Activated T-cell treated with anti-CD3 and anti-CD28 coated beads, Interleukin-2, amount 50 U/mL, for 72 hours (primary cell): ENCODE measurements around the gene RBBP5. TPM values are rescaled to one million over a fixed set of nuclear protein-coding genes. Genes with fewer than 3 reads are reported as not detected.
"Not testable (repeated sequence)": the region's sequence is repeated elsewhere in the genome, so short reads cannot be mapped to it uniquely, and the experiment has no call there.

Experiments used
- ATAC-seq, 2 donors: fragments of 150-1000 bp; cut with Tn5 transposase; replicated peaks in 1 of 2; 2 replicates each; pipeline ENCODE4 v1.10.0; 2021; ENCODE audit warnings: moderate library complexity in 2 of 2, mild to moderate bottlenecking in 1 of 2
- DNase-seq, 2 donors: peaks; one replicate each; pipeline ENCODE4 v3.0.0; 2021 to 2022; ENCODE audit warnings: mixed read lengths in 1 of 2
- H3K27ac Mint-ChIP-seq: one replicate; pipeline ENCODE4 v1.8.0; 2022; ENCODE audit warnings: mild to moderate bottlenecking, moderate library complexity, mixed read lengths
- H3K27me3 Mint-ChIP-seq: one replicate; pipeline ENCODE4 v1.8.0; 2022; ENCODE audit warnings: low read depth, mixed read lengths
- H3K36me3 Mint-ChIP-seq, 2 donors: one replicate each; pipeline ENCODE4 v1.8.0; 2022; ENCODE audit warnings: mixed read lengths in 2 of 2, mild to moderate bottlenecking in 1 of 2; ENCODE audit not compliant: insufficient read depth in 2 of 2
- H3K4me1 Mint-ChIP-seq: one replicate; pipeline ENCODE4 v1.8.0; 2022; ENCODE audit warnings: low read depth, mixed read lengths
- H3K4me3 Mint-ChIP-seq, 2 donors: one replicate each; pipeline ENCODE4 v1.8.0; 2022; ENCODE audit warnings: mild to moderate bottlenecking in 2 of 2, mixed read lengths in 2 of 2, moderate library complexity in 2 of 2
- H3K9me3 Mint-ChIP-seq, 2 donors: one replicate each; pipeline ENCODE4 v1.8.0; 2022; ENCODE audit warnings: mixed read lengths in 2 of 2
- total RNA-seq, 2 donors: library from RNA; stranded (reverse); gene quantifications; one replicate each; pipeline ENCODE4 v1.2.3, GENCODE V29; 2022

RBBP5 gene
- total RNA-seq: 10 to 100 TPM; 19.9 to 28.4 TPM

DNA sequence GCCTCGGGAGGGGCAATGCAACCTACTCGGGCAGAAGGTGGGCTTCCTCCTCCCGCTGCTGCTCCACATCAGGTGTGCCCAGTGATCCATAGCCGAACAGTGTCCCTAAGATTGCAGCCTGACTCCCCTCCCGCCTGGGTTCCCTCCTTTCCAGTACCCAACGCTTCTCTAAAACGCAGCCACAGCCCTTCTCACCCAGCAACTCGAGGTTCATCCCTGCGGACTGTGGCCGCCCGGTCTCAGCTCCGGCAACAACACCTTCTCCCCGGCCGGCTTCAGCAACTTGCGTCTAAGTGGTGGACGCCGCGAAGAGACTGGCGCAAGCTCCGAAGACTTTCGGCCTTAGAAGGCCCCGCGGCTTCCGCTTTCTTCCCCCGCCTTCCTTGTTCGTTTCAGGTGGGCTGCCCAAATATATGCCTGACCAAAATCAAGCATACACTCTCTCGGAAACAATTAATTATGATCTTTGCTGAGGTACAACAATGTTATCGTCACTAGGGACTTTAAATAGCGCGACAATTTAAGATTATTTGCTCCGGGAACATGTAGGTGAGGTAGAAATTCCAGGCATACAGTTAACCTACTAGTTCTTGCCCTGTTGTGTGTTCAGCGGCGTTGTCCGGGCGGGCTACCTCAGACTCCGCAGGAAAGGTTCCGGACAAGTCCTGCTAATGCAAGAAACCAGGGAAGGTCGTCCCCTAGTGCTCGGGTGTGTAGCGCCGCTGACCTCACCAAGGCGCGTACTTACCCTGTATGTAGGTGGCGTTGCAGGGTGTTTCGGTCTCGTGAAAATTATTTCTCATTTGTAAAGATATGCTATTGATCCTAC, at the start of gene RBBP5:
TSS of gene RBBP5 (minus strand) at position 319 of the 829 bp plus-strand sequence. CDS start at position 214, 105 bp downstream.
- H3K4me3 Mint-ChIP-seq: peak within 1 kb of the TSS; percentile 94
- DNase-seq (peak; percentile 94 to 96), ATAC-seq (peak; percentile 98 to 99)
- H3K27ac Mint-ChIP-seq: peak within 1 kb of the TSS; percentile 100
- H3K9me3 Mint-ChIP-seq: no peaks in the 10 kb centered on the region
- no peaks in the 10 kb centered on the region for H3K27me3 Mint-ChIP-seq
- H3K4me1 Mint-ChIP-seq: peaks cover 35% of the 10 kb centered on the region
- H3K36me3 Mint-ChIP-seq: peaks cover 1 to 10% of the 10 kb centered on the region in 2 donors

DNA sequence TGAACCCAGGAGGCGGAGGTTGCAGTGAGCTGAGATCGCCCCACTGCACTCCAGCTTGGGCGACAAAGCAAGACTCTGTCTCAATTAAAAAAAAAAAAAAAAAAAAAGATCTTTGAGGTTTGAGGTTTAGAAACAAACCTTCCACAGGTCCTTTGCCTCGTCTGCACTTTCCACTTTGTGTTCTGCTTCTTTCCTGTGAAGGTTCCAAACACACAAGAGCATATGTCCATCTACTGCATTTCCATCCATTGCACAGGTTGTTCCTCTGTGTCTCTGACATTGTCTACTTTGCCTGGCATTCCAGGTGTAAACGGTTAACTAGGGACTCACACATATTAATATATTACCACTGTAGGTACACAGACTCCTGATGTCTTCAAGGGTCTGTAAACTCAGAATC, 49.6 kb upstream of the RBBP5 start:
- Mint-ChIP-seq H3K27me3 (no peaks in the 10 kb centered on the region), H3K4me3 (peak overlapping the region in 1 of 2 donors; percentile 60), H3K27ac (peak overlapping the region; percentile 6), H3K9me3 (no peaks in the 10 kb centered on the region), H3K36me3 (peaks cover 4 to 20% of the 10 kb centered on the region in 2 donors), H3K4me1 (peaks cover 41% of the 10 kb centered on the region)
- DNase-seq: peak in 1 of 2 donors; percentile 12
- peak in 1 of 2 donors; percentile 59 for ATAC-seq

- H3K27me3 Mint-ChIP-seq: no peaks in the 10 kb centered on the region
- DNase-seq: no peak
- peak overlapping the region; percentile 48 for H3K27ac Mint-ChIP-seq
- H3K4me1 Mint-ChIP-seq: peaks cover 41% of the 10 kb centered on the region
- no peak for ATAC-seq
- peaks cover 4 to 21% of the 10 kb centered on the region in 2 donors for H3K36me3 Mint-ChIP-seq
- H3K4me3 Mint-ChIP-seq: peak overlapping the region in 1 of 2 donors; percentile 60
- no peaks in the 10 kb centered on the region for H3K9me3 Mint-ChIP-seq
Measured at GRCh38 chr1:205170532-205171269, 48.9 kb upstream of the RBBP5 start.

DNA sequence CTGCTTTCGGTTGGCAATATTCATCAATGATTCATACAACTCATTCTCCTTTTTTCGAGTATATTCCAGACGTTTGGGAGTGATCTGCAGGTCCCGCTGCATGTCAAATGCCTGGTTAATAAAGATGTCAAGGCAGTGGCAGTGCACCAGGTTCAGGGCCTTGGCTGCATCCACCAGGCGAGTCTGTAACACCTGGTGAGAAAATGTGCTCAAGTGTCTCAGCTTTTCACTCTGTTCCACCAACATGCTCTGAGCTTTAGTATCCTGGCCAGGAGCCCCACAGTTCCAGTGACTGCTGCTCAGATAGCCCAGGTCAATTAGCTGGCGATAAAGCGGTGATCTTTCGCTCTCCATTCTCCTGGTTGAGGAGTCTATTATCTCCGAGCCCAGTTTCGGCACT, 47.5 kb upstream of the RBBP5 start:
- no peak for DNase-seq
- Mint-ChIP-seq H3K27me3 (no peaks in the 10 kb centered on the region), H3K4me1 (peaks cover 41% of the 10 kb centered on the region), H3K4me3 (no peak overlapping the region), H3K27ac (no peak overlapping the region), H3K9me3 (no peaks in the 10 kb centered on the region), H3K36me3 (peaks cover 4 to 21% of the 10 kb centered on the region in 2 donors)
- no peak for ATAC-seq

- H3K4me1 Mint-ChIP-seq: peaks cover 41% of the 10 kb centered on the region
- H3K36me3 Mint-ChIP-seq: peaks cover 11 to 21% of the 10 kb centered on the region in 2 donors
- no peak for ATAC-seq
- no peak overlapping the region for H3K27ac Mint-ChIP-seq
- H3K27me3 Mint-ChIP-seq: no peaks in the 10 kb centered on the region
- no peak for DNase-seq
- no peaks in the 10 kb centered on the region for H3K9me3 Mint-ChIP-seq
- no peak overlapping the region for H3K4me3 Mint-ChIP-seq
Measured at GRCh38 chr1:205168291-205168690, 46.5 kb upstream of the RBBP5 start.

DNA sequence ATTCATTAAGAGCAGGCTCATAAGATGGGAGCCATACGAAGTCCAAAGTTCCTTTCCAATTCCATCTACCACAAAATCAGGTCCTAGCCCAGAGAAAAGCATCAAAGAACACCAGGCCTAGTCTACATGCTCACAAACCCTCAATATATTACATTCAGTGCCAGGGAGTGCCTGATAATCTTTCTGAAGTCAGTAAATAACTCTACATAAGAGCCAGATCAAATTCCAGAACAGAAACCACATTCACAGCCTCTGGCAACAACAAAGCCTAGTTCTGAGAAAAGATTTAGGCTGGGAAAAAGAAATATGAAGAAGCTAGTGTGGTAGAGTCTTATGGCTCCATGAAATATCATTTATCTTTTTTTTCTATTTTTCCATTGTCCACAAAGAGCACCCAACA, 40.5 kb upstream of the RBBP5 start:
- H3K36me3 Mint-ChIP-seq: peaks cover 13 to 35% of the 10 kb centered on the region in 2 donors
- H3K27ac Mint-ChIP-seq: no peak overlapping the region
- no peak overlapping the region for H3K4me3 Mint-ChIP-seq
- DNase-seq (no peak), ATAC-seq (no peak)
- no peaks in the 10 kb centered on the region for H3K9me3 Mint-ChIP-seq
- no peaks in the 10 kb centered on the region for H3K4me1 Mint-ChIP-seq
- H3K27me3 Mint-ChIP-seq: no peaks in the 10 kb centered on the region

DNA sequence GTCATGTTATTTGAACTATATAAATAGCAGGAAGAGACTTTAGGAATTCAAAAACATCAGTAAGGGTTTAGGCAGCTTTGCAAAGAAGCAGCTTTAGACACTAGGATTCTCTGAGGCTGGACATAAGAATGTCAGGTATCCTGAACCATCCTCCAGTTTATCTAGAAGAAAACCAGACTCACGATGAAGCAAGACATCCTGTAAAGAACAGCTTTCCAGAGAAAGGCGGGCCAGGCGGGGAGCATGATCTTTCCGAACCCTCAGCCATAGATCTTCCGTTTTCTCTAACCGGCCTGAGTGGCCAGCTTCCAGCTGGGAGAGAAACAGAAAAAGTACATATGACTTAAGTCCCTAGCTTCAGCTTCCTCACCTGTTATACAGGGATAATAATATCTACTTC, 39.3 kb upstream of the RBBP5 start:
- Mint-ChIP-seq H3K4me3 (no peak overlapping the region), H3K27ac (no peak overlapping the region), H3K36me3 (peaks cover 25 to 43% of the 10 kb centered on the region in 2 donors), H3K27me3 (no peaks in the 10 kb centered on the region), H3K4me1 (no peaks in the 10 kb centered on the region), H3K9me3 (peaks cover 7 to 9% of the 10 kb centered on the region in 2 donors)
- ATAC-seq (no peak), DNase-seq (no peak)

GRCh38 chr1:205158048-205158616, 36.4 kb upstream of the RBBP5 start:
- Mint-ChIP-seq H3K27ac (no peak overlapping the region), H3K9me3 (peaks cover 10% of the 10 kb centered on the region in 2 donors), H3K27me3 (no peaks in the 10 kb centered on the region), H3K4me1 (no peaks in the 10 kb centered on the region), H3K4me3 (no peak overlapping the region), H3K36me3 (peaks cover 27 to 58% of the 10 kb centered on the region in 2 donors)
- DNase-seq: no peak
- no peak for ATAC-seq

- H3K4me3 Mint-ChIP-seq, H3K27ac Mint-ChIP-seq, DNase-seq, H3K27me3 Mint-ChIP-seq, H3K4me1 Mint-ChIP-seq, ATAC-seq: not testable (repeated sequence)
- peaks cover 27 to 45% of the 10 kb centered on the region in 2 donors for H3K36me3 Mint-ChIP-seq
- H3K9me3 Mint-ChIP-seq: peaks cover 10% of the 10 kb centered on the region in 2 donors
Measured at GRCh38 chr1:205155665-205156377, 34.0 kb upstream of the RBBP5 start.

GRCh38 chr1:205152505-205152904, 30.7 kb upstream of the RBBP5 start:
- Mint-ChIP-seq H3K9me3 (peaks cover 10% of the 10 kb centered on the region in 2 donors), H3K27ac (peak overlapping the region; percentile 44), H3K4me3 (no peak overlapping the region), H3K27me3 (no peaks in the 10 kb centered on the region), H3K4me1 (no peaks in the 10 kb centered on the region), H3K36me3 (peaks cover 25 to 34% of the 10 kb centered on the region in 2 donors)
- no peak for DNase-seq
- ATAC-seq: no peak

DNA sequence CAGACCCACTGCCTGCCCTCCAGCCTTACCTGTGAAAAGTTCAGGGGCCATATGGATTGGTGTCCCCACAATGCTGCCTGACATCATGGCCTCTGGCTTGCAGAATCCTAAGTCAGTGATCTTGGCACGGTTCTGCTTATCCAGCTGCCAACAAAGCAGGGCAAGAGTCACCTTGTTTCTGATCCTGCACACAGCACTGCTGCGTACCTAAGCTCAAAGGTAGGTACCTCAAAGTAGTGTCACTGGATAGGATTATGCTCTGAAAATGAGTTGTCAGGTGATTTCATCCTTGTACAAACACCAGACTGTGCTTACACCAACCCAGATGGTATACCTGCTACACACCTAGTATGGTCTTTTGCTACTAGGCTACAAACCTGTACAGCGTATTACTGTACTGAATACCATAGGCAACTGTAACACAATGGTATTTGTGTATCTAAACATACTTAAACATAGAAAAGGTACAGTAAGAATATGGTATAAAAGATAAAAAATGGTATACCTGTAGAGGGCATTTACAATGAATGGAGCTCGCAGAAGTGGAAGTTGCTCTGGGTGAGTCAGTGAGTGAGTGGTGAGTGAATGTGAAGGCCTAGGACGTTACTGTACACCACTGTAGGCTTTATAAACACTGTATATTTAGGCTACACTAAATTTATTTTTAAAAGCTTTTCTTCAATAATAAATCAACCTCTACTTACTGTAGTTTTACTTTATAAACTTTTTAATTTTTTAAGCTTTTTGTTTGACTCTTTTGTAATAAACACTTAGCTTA, 29.1 kb upstream of the RBBP5 start:
- no peaks in the 10 kb centered on the region for H3K27me3 Mint-ChIP-seq
- no peak for ATAC-seq
- no peak for DNase-seq
- H3K4me3 Mint-ChIP-seq: no peak overlapping the region
- peaks cover 0 to 4% of the 10 kb centered on the region in 2 donors for H3K9me3 Mint-ChIP-seq
- peak overlapping the region; percentile 26 for H3K27ac Mint-ChIP-seq
- no peaks in the 10 kb centered on the region for H3K4me1 Mint-ChIP-seq
- peaks cover 10 to 18% of the 10 kb centered on the region in 2 donors for H3K36me3 Mint-ChIP-seq
